SU-DHL-6 (cell line): ENCODE results near the gene PDE3B.

Experiments
- EZH2phosphoT487 ChIP-seq: fragments of 200-600 bp; sonication (generic), shearing (Covaris generic); conservative IDR thresholded peaks from 2 replicates; pipeline ENCODE4 v1.6.1; 2018; ENCODE audit warnings: mild to moderate bottlenecking, antibody characterized with exemption, low read length, moderate library complexity, mixed read lengths
- TF ChIP-seq, protein P1 (sequence below): fragments of 200-600 bp; sonication (generic); IDR thresholded peaks from one replicate; pipeline ENCODE4 v1.5.1; 2017; ENCODE audit warnings: antibody characterized with exemption, mild to moderate bottlenecking, low read length, moderate library complexity; ENCODE audit not compliant: insufficient read depth, poor library complexity, severe bottlenecking

DNA sequence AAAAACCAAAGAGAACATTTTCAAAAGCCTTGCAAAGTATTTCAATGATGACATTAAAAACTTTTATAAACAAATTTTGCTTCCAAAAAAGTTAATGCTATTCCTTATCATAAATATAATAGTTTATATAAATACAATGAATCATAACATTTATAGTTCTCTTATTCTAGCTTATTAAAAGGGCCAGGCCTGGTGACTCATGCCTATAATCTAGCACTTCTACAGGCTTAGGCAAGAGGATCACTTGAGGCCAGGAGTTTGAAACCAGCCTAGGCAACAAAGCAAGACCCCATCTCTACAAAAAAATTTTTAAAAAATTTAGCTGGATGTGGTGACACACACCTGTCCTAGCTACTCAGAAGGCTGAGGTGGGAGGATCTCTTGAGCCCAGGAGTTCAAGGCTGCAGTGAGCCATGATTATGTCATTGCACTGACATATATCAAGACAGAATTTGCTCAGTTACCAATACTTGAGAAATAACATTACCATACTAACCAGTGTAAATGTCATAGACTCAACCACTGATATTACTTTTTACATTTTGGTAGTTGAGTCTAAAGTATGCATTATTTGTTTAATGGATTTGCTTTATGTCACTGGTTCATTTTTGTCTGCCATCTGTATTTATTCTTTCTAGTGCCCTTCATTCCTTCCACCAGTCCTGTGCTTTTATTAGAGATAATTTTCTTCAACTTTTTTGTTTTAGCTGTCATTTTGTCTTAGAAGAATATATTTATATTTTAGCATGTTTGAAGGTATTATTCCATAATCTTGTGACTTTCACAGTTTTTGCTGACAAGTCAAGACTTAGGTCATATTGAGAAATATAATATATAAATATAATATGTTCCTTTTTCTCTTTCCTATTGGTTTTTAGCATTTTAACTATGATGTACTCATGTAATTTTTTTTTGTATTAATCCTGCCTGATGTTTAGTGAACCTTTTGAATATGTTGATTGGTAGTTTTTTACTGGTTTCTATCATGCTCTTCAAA is 192.2 kb downstream of the PDE3B start:
- TF ChIP-seq, protein P1, sequence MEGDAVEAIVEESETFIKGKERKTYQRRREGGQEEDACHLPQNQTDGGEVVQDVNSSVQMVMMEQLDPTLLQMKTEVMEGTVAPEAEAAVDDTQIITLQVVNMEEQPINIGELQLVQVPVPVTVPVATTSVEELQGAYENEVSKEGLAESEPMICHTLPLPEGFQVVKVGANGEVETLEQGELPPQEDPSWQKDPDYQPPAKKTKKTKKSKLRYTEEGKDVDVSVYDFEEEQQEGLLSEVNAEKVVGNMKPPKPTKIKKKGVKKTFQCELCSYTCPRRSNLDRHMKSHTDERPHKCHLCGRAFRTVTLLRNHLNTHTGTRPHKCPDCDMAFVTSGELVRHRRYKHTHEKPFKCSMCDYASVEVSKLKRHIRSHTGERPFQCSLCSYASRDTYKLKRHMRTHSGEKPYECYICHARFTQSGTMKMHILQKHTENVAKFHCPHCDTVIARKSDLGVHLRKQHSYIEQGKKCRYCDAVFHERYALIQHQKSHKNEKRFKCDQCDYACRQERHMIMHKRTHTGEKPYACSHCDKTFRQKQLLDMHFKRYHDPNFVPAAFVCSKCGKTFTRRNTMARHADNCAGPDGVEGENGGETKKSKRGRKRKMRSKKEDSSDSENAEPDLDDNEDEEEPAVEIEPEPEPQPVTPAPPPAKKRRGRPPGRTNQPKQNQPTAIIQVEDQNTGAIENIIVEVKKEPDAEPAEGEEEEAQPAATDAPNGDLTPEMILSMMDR = no peak
- no peak for TF ChIP-seq EZH2phosphoT487
